T-cell (primary cell): ENCODE data around the gene PIK3AP1. TPM values are rescaled to one million over a fixed set of nuclear protein-coding genes. Genes with fewer than 3 reads are reported as not detected.

Experiments
- ATAC-seq, 4 experiments: fragments of 200-7000 bp in 3 of 4; fragments of 150-1000 bp in 1 of 4; cut with Tn5 transposase; replicated peaks in 1 of 4; 1 replicate in 3 of 4; 2 replicates in 1 of 4; pipeline ENCODE4 v1.10.0; 2021; ENCODE audit warnings: moderate library complexity in 3 of 4, mild to moderate bottlenecking in 2 of 4, moderate number of reproducible peaks in 1 of 4
- CTCF ChIA-PET, 2 donors: fragments of 300-600 bp; sonication (Branson Sonifier 250); formaldehyde crosslinking; loops; one replicate each; lab custom pipeline; 2022; ENCODE audit warnings: antibody characterized with exemption in 2 of 2; lab: Charles Lee
- POLR2A ChIA-PET, 2 donors: fragments of 300-600 bp; sonication (Branson Sonifier 250); formaldehyde crosslinking; loops; one replicate each; lab custom pipeline; 2022; ENCODE audit warnings: antibody characterized with exemption in 2 of 2; lab: Charles Lee
- DNase-seq, 35 experiments: peaks; one replicate each; pipeline versions ENCODE4 v3.0.0 to v3.0.0-alpha.2; 2013 to 2023
- H3K27ac ChIP-seq: one replicate; pipeline ENCODE4 v1.5.1; 2013; ENCODE audit warnings: low read length
- H3K27me3 ChIP-seq, 2 experiments: replicated peaks in 1 of 2; 1 replicate in 1 of 2; 2 replicates in 1 of 2; pipeline versions ENCODE4 v1.6.1 to v1.7.0; 2013; ENCODE audit warnings: low read length in 1 of 2, mixed read lengths in 1 of 2; ENCODE audit not compliant: control insufficient read depth in 2 of 2, insufficient read depth in 2 of 2; ENCODE audit errors: extremely low read depth in 1 of 2
- H3K36me3 ChIP-seq, 2 donors: 1 replicate in 1 of 2; 2 replicates in 1 of 2; pipeline versions ENCODE4 v1.6.1 to v1.7.0; 2013; ENCODE audit warnings: low read length in 1 of 2; ENCODE audit not compliant: control insufficient read depth in 2 of 2, insufficient read depth in 1 of 2; ENCODE audit errors: extremely low read depth in 1 of 2
- H3K4me1 ChIP-seq, 2 experiments: 1 replicate in 1 of 2; 2 replicates in 1 of 2; pipeline versions ENCODE4 v1.6.1 to v1.7.0; 2013; ENCODE audit warnings: low read length in 2 of 2, mixed read lengths in 1 of 2; ENCODE audit not compliant: insufficient read depth in 2 of 2, control insufficient read depth in 1 of 2; ENCODE audit errors: extremely low read depth in 1 of 2
- H3K4me3 ChIP-seq, 2 donors: 1 replicate in 1 of 2; 2 replicates in 1 of 2; pipeline versions ENCODE4 v1.5.1 to v1.7.0; 2013; ENCODE audit warnings: mild to moderate bottlenecking in 2 of 2, low read length in 1 of 2, moderate library complexity in 1 of 2; ENCODE audit not compliant: control insufficient read depth in 1 of 2; ENCODE audit errors: extremely low read depth in 1 of 2
- H3K9me3 ChIP-seq: 2 replicates; pipeline ENCODE4 v1.7.0; 2013
- H3K27ac Mint-ChIP-seq, 2 donors: one replicate each; pipeline ENCODE4 v1.8.0; 2020 to 2021; ENCODE audit warnings: mild to moderate bottlenecking in 2 of 2, mixed read lengths in 2 of 2
- H3K27me3 Mint-ChIP-seq, 2 donors: one replicate each; pipeline ENCODE4 v1.8.0; 2021 to 2022; ENCODE audit warnings: mixed read lengths in 2 of 2
- H3K36me3 Mint-ChIP-seq: one replicate; pipeline ENCODE4 v1.8.0; 2021; ENCODE audit warnings: mixed read lengths
- H3K4me1 Mint-ChIP-seq, 3 donors: one replicate each; pipeline ENCODE4 v1.8.0; 2020 to 2022; ENCODE audit warnings: mixed read lengths in 3 of 3, mild to moderate bottlenecking in 1 of 3
- H3K4me3 Mint-ChIP-seq, 3 donors: one replicate each; pipeline ENCODE4 v1.8.0; 2020 to 2022; ENCODE audit warnings: mild to moderate bottlenecking in 3 of 3, mixed read lengths in 3 of 3, moderate library complexity in 3 of 3
- H3K9me3 Mint-ChIP-seq, 3 donors: one replicate each; pipeline ENCODE4 v1.8.0; 2020 to 2022; ENCODE audit warnings: mixed read lengths in 3 of 3
- WGBS: methylation state at CpG from one replicate; pipeline ENCODE4 v1.1.5; 2013; ENCODE audit warnings: missing lambda C conversion rate; ENCODE audit not compliant: insufficient coverage; 5-methylcytosine and 5-hydroxymethylcytosine counted together
- total RNA-seq, 35 experiments: library from RNA in 6 of 35; stranded (reverse) in 6 of 35; fragments of 120-200 nt in 1 of 35; gene quantifications; one replicate each; pipeline versions ENCODE4 v1.2.1 to v1.2.4 and lab custom pipeline; 2013 to 2026

Gene PIK3AP1
- total RNA-seq, 5 donors from 2014 or later (not counting 1 experiment from before 2014, with no cell fraction given), result 4.9 to 9.5 (median 7.9) TPM

DNA sequence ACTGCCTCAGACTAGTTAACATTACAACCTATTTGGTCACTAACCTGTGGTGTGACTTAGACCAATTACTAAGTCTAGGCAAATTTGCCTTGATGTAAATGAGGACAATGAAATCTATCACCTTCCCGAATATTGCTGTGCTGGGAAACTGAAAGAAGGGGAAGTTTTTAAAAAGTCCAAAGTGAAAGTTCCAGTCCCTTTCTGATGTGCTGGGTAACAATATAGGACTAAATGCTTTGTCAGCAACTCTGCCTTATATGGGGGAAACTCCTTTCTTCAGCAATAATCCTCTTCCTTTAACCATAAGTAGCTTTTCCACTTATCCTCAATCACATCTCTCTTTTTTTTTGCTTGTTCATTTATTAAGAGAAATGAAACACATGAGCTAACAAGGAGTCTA, 3.9 kb downstream of the PIK3AP1 start:
- ATAC-seq, result no peak
- no peaks in the 10 kb centered on the region for H3K27me3 Mint-ChIP-seq
- Histone ChIP-seq H3K36me3 (no peaks in the 10 kb centered on the region), H3K27me3 (no peaks in the 10 kb centered on the region), H3K27ac (no peak overlapping the region), H3K4me3 (no peak overlapping the region), H3K4me1 (peaks cover 6 to 22% of the 10 kb centered on the region in 2 experiments), H3K9me3 (no peaks in the 10 kb centered on the region)
- POLR2A ChIA-PET, result no interaction called here
- CTCF ChIA-PET, result interaction anchor here in 1 of 2 donors (2.1 kb wide), 1 partner anchor 73 kb away, joined by 6 read pairs; no protein-coding TSS in a partner anchor
- peaks cover 14 to 38% (median 21%) of the 10 kb centered on the region in 3 donors for H3K4me1 Mint-ChIP-seq
- no peak overlapping the region for H3K27ac Mint-ChIP-seq
- H3K9me3 Mint-ChIP-seq, result no peaks in the 10 kb centered on the region
- no CpG with 5 or more reads among the region's 1 CpG for WGBS
- no peak overlapping the region for H3K4me3 Mint-ChIP-seq
- DNase-seq, result no peak
- H3K36me3 Mint-ChIP-seq, result no peaks in the 10 kb centered on the region

DNA sequence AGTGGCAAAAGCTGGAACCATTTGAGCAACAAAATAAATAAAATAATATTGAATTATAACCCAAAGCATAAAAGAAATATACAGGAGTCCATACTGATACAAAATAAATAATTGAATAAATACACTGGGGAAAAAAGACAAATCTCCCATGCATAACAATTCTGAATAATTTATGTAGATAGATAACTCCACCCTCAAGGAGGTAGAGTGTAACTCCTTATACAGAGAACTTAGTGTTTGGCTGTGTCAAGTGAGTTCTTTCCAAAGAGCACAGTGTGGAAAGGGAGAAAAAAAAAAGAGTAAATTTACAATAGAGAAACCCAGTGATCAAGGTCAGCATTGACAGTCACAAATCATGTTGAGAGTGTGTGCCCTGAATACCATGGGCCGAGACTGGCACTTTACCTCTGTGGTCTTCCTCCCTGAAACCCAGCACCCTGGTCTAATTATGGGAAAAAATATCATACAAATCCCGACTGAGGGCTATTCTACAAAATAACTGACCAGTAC, 5.5 kb downstream of the PIK3AP1 start:
- peaks cover 5 to 29% (median 10%) of the 10 kb centered on the region in 3 donors for H3K4me1 Mint-ChIP-seq
- ChIA-PET CTCF (no interaction called here), POLR2A (no interaction called here)
- H3K4me3 Mint-ChIP-seq, result no peak overlapping the region
- no peak for ATAC-seq
- Histone ChIP-seq H3K27me3 (no peaks in the 10 kb centered on the region), H3K4me3 (no peak overlapping the region), H3K9me3 (no peaks in the 10 kb centered on the region), H3K27ac (no peak overlapping the region), H3K36me3 (no peaks in the 10 kb centered on the region), H3K4me1 (peaks cover 0 to 12% of the 10 kb centered on the region in 2 experiments)
- no peaks in the 10 kb centered on the region for H3K27me3 Mint-ChIP-seq
- H3K36me3 Mint-ChIP-seq, result no peaks in the 10 kb centered on the region
- no peak overlapping the region for H3K27ac Mint-ChIP-seq
- no peaks in the 10 kb centered on the region for H3K9me3 Mint-ChIP-seq
- DNase-seq, result no peak
- WGBS, result no CpG with 5 or more reads among the region's 2 CpGs

DNA sequence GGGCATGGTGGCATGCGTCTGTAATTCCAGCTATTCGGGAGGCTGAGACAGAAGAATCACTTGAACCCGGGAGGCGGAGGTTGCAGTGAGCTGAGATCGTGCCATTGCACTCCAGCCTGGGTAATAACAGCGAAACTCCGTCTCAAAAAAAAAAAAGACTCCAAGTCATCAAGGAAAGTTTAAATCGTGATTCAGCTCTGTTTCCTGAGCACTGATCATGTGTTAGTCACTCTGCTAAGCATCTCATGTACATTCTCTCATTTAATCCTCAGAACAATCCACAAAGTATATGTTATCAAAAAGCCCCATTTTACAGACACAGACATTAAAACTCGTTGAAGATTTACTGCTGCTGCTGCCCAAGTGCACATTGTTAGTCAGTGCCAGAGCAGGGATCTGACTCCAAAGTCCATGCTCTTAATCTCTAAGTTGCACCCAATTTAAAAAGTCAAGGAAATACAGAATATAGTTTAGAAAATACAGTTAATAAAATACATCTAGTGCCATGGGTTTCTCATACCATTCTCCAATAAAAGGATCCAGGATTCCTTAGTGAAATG, 6.2 kb downstream of the PIK3AP1 start:
- ATAC-seq (no peak), DNase-seq (no peak)
- H3K36me3 ChIP-seq, result no peaks in the 10 kb centered on the region
- peaks cover 0 to 2% of the 10 kb centered on the region in 2 experiments for H3K27me3 ChIP-seq
- H3K4me1 ChIP-seq, result peaks cover 0 to 7% of the 10 kb centered on the region in 2 experiments
- peaks cover 3 to 23% (median 4%) of the 10 kb centered on the region in 3 donors for H3K4me1 Mint-ChIP-seq
- H3K27ac ChIP-seq, result no peak overlapping the region
- H3K4me3 Mint-ChIP-seq, result no peak overlapping the region
- H3K9me3 Mint-ChIP-seq, result no peaks in the 10 kb centered on the region
- CTCF ChIA-PET, result interaction anchor here (0.7 kb wide), 2 partner anchors 52 to 61 kb away, joined by 3 to 4 read pairs; no protein-coding TSS in a partner anchor
- POLR2A ChIA-PET, result interaction anchor here in 1 of 2 donors (0.6 kb wide), 1 partner anchor 194 kb away, joined by 4 read pairs; no protein-coding TSS in a partner anchor
- H3K4me3 ChIP-seq, result no peak overlapping the region
- no peaks in the 10 kb centered on the region for H3K27me3 Mint-ChIP-seq
- H3K9me3 ChIP-seq, result no peaks in the 10 kb centered on the region
- 77% methylated on average over 6 of the region's 9 CpGs for WGBS
- H3K36me3 Mint-ChIP-seq, result no peaks in the 10 kb centered on the region
- no peak overlapping the region for H3K27ac Mint-ChIP-seq

DNA sequence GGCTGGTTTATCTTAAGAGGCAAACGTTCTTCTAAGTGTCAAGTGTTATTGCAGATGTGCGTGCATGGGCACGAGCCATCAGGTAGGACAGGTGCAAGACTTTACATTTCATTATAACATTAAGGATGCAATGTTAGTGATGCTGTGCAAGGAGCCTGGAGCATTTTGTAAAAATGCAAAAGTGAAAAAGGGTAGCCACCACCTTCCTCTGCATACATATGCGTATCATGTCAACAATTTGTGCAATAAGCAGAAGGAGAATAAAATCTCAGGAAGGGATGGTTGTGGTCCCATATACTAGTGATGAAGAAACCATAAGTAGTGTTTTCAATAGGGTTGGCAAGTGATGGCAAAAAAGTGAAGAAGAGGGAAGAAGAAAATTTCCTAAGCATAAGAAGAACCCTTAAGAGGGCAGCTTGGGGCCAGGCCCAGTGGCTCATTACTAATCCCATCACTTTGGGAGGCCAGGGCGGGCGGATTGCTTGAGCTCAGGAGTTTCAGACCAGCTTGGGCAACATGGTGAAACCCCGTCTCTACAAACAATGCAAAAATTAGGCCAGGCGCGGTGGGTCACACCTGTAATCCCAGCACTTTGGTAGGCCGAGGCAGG, 7.5 kb downstream of the PIK3AP1 start:
- ChIA-PET CTCF (interaction anchor here in 1 of 2 donors (0.6 kb wide), 1 partner anchor 28 kb away, joined by 3 read pairs; no protein-coding TSS in a partner anchor), POLR2A (interaction anchor here (0.5 to 0.7 kb wide), 2 partner anchors 146 to 223 kb away, joined by 3 read pairs; no protein-coding TSS in a partner anchor)
- Histone ChIP-seq H3K4me3 (no peak overlapping the region), H3K36me3 (peaks cover 0 to 2% of the 10 kb centered on the region in 2 donors), H3K27me3 (peaks cover 0 to 2% of the 10 kb centered on the region in 2 experiments), H3K9me3 (no peaks in the 10 kb centered on the region), H3K27ac (no peak overlapping the region), H3K4me1 (no peaks in the 10 kb centered on the region)
- Mint-ChIP-seq H3K4me1 (peaks cover 0 to 15% (median 4%) of the 10 kb centered on the region in 3 donors), H3K36me3 (no peaks in the 10 kb centered on the region), H3K9me3 (no peaks in the 10 kb centered on the region), H3K27ac (no peak overlapping the region), H3K27me3 (no peaks in the 10 kb centered on the region), H3K4me3 (no peak overlapping the region)
- ATAC-seq (no peak), DNase-seq (no peak)
- WGBS, result 80% methylated on average over 1 of the region's 10 CpGs

DNA sequence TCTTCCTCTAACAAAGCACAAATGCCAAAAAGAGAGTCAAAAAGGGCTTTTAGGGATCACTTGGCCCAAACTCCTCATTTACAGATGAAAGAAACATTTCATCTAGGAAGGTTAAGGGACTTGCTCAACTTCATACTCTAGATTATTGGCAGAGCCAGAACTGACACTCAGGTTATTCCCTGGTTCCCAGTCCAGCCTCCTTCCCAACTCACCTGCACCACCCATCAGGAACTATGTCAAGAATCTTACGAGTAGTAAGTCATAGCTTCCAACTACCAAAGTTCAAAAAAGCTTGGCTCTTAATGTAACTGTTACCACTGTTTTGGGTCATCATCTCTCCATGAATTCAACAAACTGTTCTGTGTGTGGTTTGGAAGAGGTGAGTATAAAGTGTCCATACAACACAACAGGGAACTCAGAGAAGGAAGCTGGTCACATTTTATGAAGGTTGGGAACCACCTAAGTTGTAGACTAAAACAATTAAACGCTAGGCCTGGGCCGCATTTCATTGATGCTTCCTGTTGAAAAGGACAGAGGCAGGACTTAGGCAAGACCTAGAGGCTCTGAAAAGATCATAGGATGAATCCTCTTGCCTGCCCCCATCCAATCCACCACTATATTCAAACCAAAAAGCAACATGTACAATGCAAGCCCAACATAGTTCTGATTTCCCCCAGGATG, 9.1 kb downstream of the PIK3AP1 start:
- POLR2A ChIA-PET, result no interaction called here
- no peak overlapping the region for H3K4me3 Mint-ChIP-seq
- ATAC-seq, result no peak
- WGBS, result 100% methylated on average over 2 of the region's 3 CpGs
- Histone ChIP-seq H3K9me3 (no peaks in the 10 kb centered on the region), H3K4me3 (no peak overlapping the region), H3K27ac (no peak overlapping the region), H3K36me3 (peaks cover 0 to 5% of the 10 kb centered on the region in 2 donors), H3K4me1 (no peaks in the 10 kb centered on the region), H3K27me3 (peaks cover 0 to 2% of the 10 kb centered on the region in 2 experiments)
- no peaks in the 10 kb centered on the region for H3K9me3 Mint-ChIP-seq
- CTCF ChIA-PET, result no interaction called here
- H3K27ac Mint-ChIP-seq, result no peak overlapping the region
- DNase-seq, result no peak
- H3K36me3 Mint-ChIP-seq, result no peaks in the 10 kb centered on the region
- peaks cover 0 to 3% (median 0%) of the 10 kb centered on the region in 3 donors for H3K4me1 Mint-ChIP-seq
- no peaks in the 10 kb centered on the region for H3K27me3 Mint-ChIP-seq

DNA sequence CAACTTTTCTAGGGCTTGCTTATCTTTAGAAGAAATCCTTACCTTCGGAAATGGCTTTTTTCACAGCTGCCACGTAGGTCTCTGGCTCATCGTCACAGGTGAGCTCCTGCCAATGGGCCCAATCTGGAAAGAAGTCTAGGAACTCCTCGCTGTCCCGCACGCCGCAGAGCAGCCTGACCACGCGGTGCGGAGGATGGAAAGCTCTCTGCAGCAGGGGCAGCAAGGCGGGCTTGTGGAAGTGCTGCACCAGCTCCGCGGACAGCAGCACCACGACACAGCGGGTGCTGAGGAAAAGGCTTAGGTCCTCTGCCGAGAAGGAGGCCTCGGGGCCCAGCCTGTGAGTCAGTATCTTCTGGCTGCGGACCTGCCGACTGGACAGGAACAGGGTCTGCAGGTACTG, 10.8 kb downstream of the PIK3AP1 start:
- peaks cover 0 to 4% (median 0%) of the 10 kb centered on the region in 3 donors for H3K4me1 Mint-ChIP-seq
- H3K27me3 Mint-ChIP-seq, result no peaks in the 10 kb centered on the region
- no peak overlapping the region for H3K27ac Mint-ChIP-seq
- Histone ChIP-seq H3K4me1 (no peaks in the 10 kb centered on the region), H3K36me3 (peaks cover 0 to 5% of the 10 kb centered on the region in 2 donors), H3K9me3 (no peaks in the 10 kb centered on the region), H3K27me3 (peaks cover 0 to 2% of the 10 kb centered on the region in 2 experiments), H3K4me3 (no peak overlapping the region), H3K27ac (no peak overlapping the region)
- H3K4me3 Mint-ChIP-seq, result no peak overlapping the region
- no peak for ATAC-seq
- 96% methylated on average over 18 of the region's 19 CpGs for WGBS
- no peaks in the 10 kb centered on the region for H3K9me3 Mint-ChIP-seq
- ChIA-PET POLR2A (no interaction called here), CTCF (interaction anchor here in 1 of 2 donors (0.5 kb wide), 1 partner anchor 12 kb away, joined by 3 read pairs; no protein-coding TSS in a partner anchor)
- DNase-seq, result no peak
- H3K36me3 Mint-ChIP-seq, result no peaks in the 10 kb centered on the region
